ENCODE data around the gene GLIS1. TPM values are rescaled to one million over a fixed set of nuclear protein-coding genes. Genes with fewer than 3 reads are reported as not detected.

The GLIS1 gene
- total RNA-seq, 4 donors from 2014 or later, result 0.16 to 0.27 TPM; not detected in 2

- no peaks in the 10 kb centered on the region for H3K9me3 ChIP-seq
- H3K4me1 ChIP-seq, result no peaks in the 10 kb centered on the region
- H3K27ac ChIP-seq, result no peak overlapping the region
- H3K4me3 ChIP-seq, result no peak overlapping the region
- WGBS, 2 donors (ENCODE audit: low coverage in 1 of 2), result 83% methylated on average over 2 of the region's 14 CpGs; no CpG with 5 or more reads in 1 of the 2 donors
- no peak for TF ChIP-seq POLR2A (IDR thresholded peaks at IDR 0.05)
- no peak for TF ChIP-seq CTCF (IDR thresholded peaks at IDR 0.05)
- no peak for TF ChIP-seq POLR2AphosphoS5 (IDR thresholded peaks at IDR 0.05)
- TF ChIP-seq EP300 (IDR thresholded peaks at IDR 0.05), result no peak
- no peaks in the 10 kb centered on the region for H3K36me3 ChIP-seq
- no peaks in the 10 kb centered on the region for H3K27me3 ChIP-seq
- no peak for ATAC-seq
Observed at GRCh38 chr1:53592985-53593757, 145.8 kb downstream of the GLIS1 start.

- TF ChIP-seq EP300 (IDR thresholded peaks at IDR 0.05) (no peak), POLR2A (IDR thresholded peaks at IDR 0.05) (no peak), CTCF (IDR thresholded peaks at IDR 0.05) (no peak), POLR2AphosphoS5 (IDR thresholded peaks at IDR 0.05) (no peak)
- H3K36me3 ChIP-seq, result no peaks in the 10 kb centered on the region
- H3K27me3 ChIP-seq, result no peaks in the 10 kb centered on the region
- no CpG with 5 or more reads among the region's 6 CpGs for WGBS, 2 donors (ENCODE audit: low coverage in 1 of 2)
- no peaks in the 10 kb centered on the region for H3K9me3 ChIP-seq
- H3K4me3 ChIP-seq, result no peak overlapping the region
- no peak for ATAC-seq
- no peak overlapping the region for H3K27ac ChIP-seq
- H3K4me1 ChIP-seq, result no peaks in the 10 kb centered on the region
Observed at GRCh38 chr1:53592521-53592982, 146.4 kb downstream of the GLIS1 start.

GRCh38 chr1:53591924-53592323 lies 147.0 kb downstream of the GLIS1 start:
- Histone ChIP-seq H3K4me1 (no peaks in the 10 kb centered on the region), H3K9me3 (no peaks in the 10 kb centered on the region), H3K27me3 (no peaks in the 10 kb centered on the region), H3K36me3 (no peaks in the 10 kb centered on the region), H3K4me3 (no peak overlapping the region), H3K27ac (no peak overlapping the region)
- no CpG with 5 or more reads among the region's 4 CpGs for WGBS, 2 donors (ENCODE audit: low coverage in 1 of 2)
- TF ChIP-seq POLR2AphosphoS5 (IDR thresholded peaks at IDR 0.05), result no peak
- TF ChIP-seq CTCF (IDR thresholded peaks at IDR 0.05), result no peak
- no peak for TF ChIP-seq POLR2A (IDR thresholded peaks at IDR 0.05)
- no peak for TF ChIP-seq EP300 (IDR thresholded peaks at IDR 0.05)
- no peak for ATAC-seq

- Histone ChIP-seq H3K4me3 (no peak overlapping the region), H3K36me3 (no peaks in the 10 kb centered on the region), H3K9me3 (no peaks in the 10 kb centered on the region), H3K27me3 (no peaks in the 10 kb centered on the region), H3K27ac (peak overlapping the region in 2 of 4 donors; percentile 37 to 45), H3K4me1 (no peaks in the 10 kb centered on the region)
- peak; percentile 56 for ATAC-seq
- TF ChIP-seq POLR2AphosphoS5 (IDR thresholded peaks at IDR 0.05), result no peak
- no peak for TF ChIP-seq CTCF (IDR thresholded peaks at IDR 0.05)
- no peak for TF ChIP-seq EP300 (IDR thresholded peaks at IDR 0.05)
- no peak for TF ChIP-seq POLR2A (IDR thresholded peaks at IDR 0.05)
- 66 to 67% methylated on average over 15 to 17 of the region's 20 CpGs for WGBS, 2 donors (ENCODE audit: low coverage in 1 of 2)
Observed at GRCh38 chr1:53590531-53591515, 148.1 kb downstream of the GLIS1 start.
